Hematopoietic multipotent progenitor cell treated with erythropoietin and hydrocortisone succinate and interleukin-3 and kit ligand, for 15 days (in vitro differentiated cells): ENCODE data around the gene SHROOM2.

Source experiments
- DNase-seq: peaks from one replicate; pipeline ENCODE4 v3.0.0-alpha.2; 2015; ENCODE audit warnings: low spot score

SHROOM2 gene

GRCh38 chrX:9947131-9947794 is 161.0 kb downstream of the SHROOM2 start:
- no peak for DNase-seq

- no peak for DNase-seq
Observed at GRCh38 chrX:9948406-9948805, 162.2 kb downstream of the SHROOM2 start.

GRCh38 chrX:9952300-9952699 is 166.1 kb downstream of the SHROOM2 start:
- no peak for DNase-seq

- DNase-seq: no peak
Observed at GRCh38 chrX:9953396-9953795, 167.2 kb downstream of the SHROOM2 start.

GRCh38 chrX:9955506-9955905 is 169.3 kb downstream of the SHROOM2 start:
- DNase-seq: no peak

- no peak for DNase-seq
Observed at GRCh38 chrX:9957743-9958142, 171.5 kb downstream of the SHROOM2 start.

GRCh38 chrX:9958183-9958582 is 172.0 kb downstream of the SHROOM2 start:
- no peak for DNase-seq

- no peak for DNase-seq
Observed at GRCh38 chrX:9961750-9962149, 175.5 kb downstream of the SHROOM2 start.

- no peak for DNase-seq
Observed at GRCh38 chrX:9966775-9967408, 180.7 kb downstream of the SHROOM2 start, which contains the start of gene CLDN34. Gene CLDN34 (plus strand): TSS chrX:9967358. CDS start chrX:9967358, 0 bp downstream.

GRCh38 chrX:9977635-9978034 is 191.4 kb downstream of the SHROOM2 start:
- no peak for DNase-seq

GRCh38 chrX:9980401-9980800 is 194.2 kb downstream of the SHROOM2 start:
- no peak for DNase-seq

- DNase-seq: no peak
Observed at GRCh38 chrX:9980927-9981326, 194.7 kb downstream of the SHROOM2 start.

GRCh38 chrX:9983441-9983840 is 197.2 kb downstream of the SHROOM2 start:
- no peak for DNase-seq

- no peak for DNase-seq
Observed at GRCh38 chrX:9983846-9984245, 197.6 kb downstream of the SHROOM2 start.

GRCh38 chrX:9988762-9989161 is 202.5 kb downstream of the SHROOM2 start:
- DNase-seq: peak; percentile 30

- no peak for DNase-seq
Observed at GRCh38 chrX:9992061-9992460, 205.8 kb downstream of the SHROOM2 start.

- DNase-seq: no peak
Observed at GRCh38 chrX:9992724-9993123, 206.5 kb downstream of the SHROOM2 start.

- peak; percentile 83 for DNase-seq
Observed at GRCh38 chrX:9995855-9996339, 209.7 kb downstream of the SHROOM2 start.

GRCh38 chrX:9997041-9997440 is 210.8 kb downstream of the SHROOM2 start:
- no peak for DNase-seq

GRCh38 chrX:9997524-9997923 is 211.3 kb downstream of the SHROOM2 start:
- DNase-seq: no peak
